Aorta (tissue), 5 donors: ENCODE data around the gene SLC28A3. TPM values are rescaled to one million over a fixed set of nuclear protein-coding genes. Genes with fewer than 3 reads are reported as not detected.

Experiments
- ATAC-seq: fragments of 200-7000 bp; cut with Tn5 transposase; one replicate; pipeline ENCODE4 v1.9.1; 2022; ENCODE audit warnings: moderate library complexity; ENCODE audit not compliant: low FRiP score
- DNase-seq, 2 donors: peaks; one replicate each; pipeline ENCODE4 v3.0.0-alpha.2; 2020
- H3K27ac ChIP-seq, 2 donors: one replicate each; pipeline ENCODE4 v1.5.1; 2013; ENCODE audit warnings: low read length in 2 of 2, mild to moderate bottlenecking in 2 of 2, moderate library complexity in 2 of 2, control low read depth in 1 of 2, inconsistent platforms in 1 of 2, low read depth in 1 of 2
- H3K27me3 ChIP-seq, 2 donors: one replicate each; pipeline ENCODE4 v1.6.1; 2013; ENCODE audit warnings: control low read depth in 1 of 2, low read length in 1 of 2, mild to moderate bottlenecking in 1 of 2, moderate library complexity in 1 of 2; ENCODE audit not compliant: insufficient read depth in 2 of 2, control insufficient read depth in 1 of 2
- H3K36me3 ChIP-seq, 2 donors: one replicate each; pipeline ENCODE4 v1.6.1; 2013; ENCODE audit warnings: control low read depth in 1 of 2, low read length in 1 of 2, mild to moderate bottlenecking in 1 of 2; ENCODE audit not compliant: insufficient read depth in 2 of 2, control insufficient read depth in 1 of 2
- H3K4me1 ChIP-seq, 2 donors: one replicate each; pipeline ENCODE4 v1.6.1; 2013; ENCODE audit warnings: low read length in 2 of 2, control low read depth in 1 of 2, mild to moderate bottlenecking in 1 of 2, moderate library complexity in 1 of 2; ENCODE audit not compliant: insufficient read depth in 2 of 2, control insufficient read depth in 1 of 2
- H3K4me3 ChIP-seq, 2 donors: one replicate each; pipeline ENCODE4 v1.5.1; 2013; ENCODE audit warnings: low read length in 2 of 2, control low read depth in 1 of 2, mild to moderate bottlenecking in 1 of 2
- H3K9me3 ChIP-seq: one replicate; pipeline ENCODE4 v1.6.1; 2013; ENCODE audit warnings: mild to moderate bottlenecking, low read length; ENCODE audit not compliant: control insufficient read depth
- WGBS, 2 donors: extraction: QIAGEN DNeasy Blood & Tissue Kit; methylation state at CpG; one replicate each; pipeline ENCODE4 v1.1.7; 2013; 5-methylcytosine and 5-hydroxymethylcytosine counted together
- intact Hi-C, 2 donors: fragments of 100-400 bp; cut with DNase I; formaldehyde crosslinking; loops; one replicate each; pipeline versions ENCODE4 v1.14.2 to v1.15.0; 2022
- polyA plus RNA-seq, 2 donors: library from polyadenylated mRNA; stranded (reverse); fragments of 200-250 nt; gene quantifications; one replicate each; pipeline ENCODE4 v1.2.3, GENCODE V29; 2013
- total RNA-seq, 2 donors: library from RNA; stranded (reverse); fragmentation: NEBNext Ultra II Directional; extraction: Animal tissue kit (Norgen Biotek cat#: 25700); gene quantifications; one replicate each; pipeline ENCODE4 v1.2.1, GENCODE V29; 2021
- donor health status: healthy with polysubstance abuse.
- donor health status: Bipolar disorder and iron deficiency.
- donor health status: DM: no; HTN: no; CAD: no.
- donor health status: DM: no; HTN: no; CAD: no.
- donor health status: DM: yes; HTN: yes; CAD: no.

SLC28A3 gene
- total and polyA plus RNA-seq, 4 donors, result 0.10 to 0.39 TPM; not detected in 2

- peak; percentile 41 for ATAC-seq
- Histone ChIP-seq H3K4me1 (no peaks in the 10 kb centered on the region), H3K27ac (no peak overlapping the region), H3K4me3 (no peak overlapping the region), H3K9me3 (no peaks in the 10 kb centered on the region), H3K36me3 (no peaks in the 10 kb centered on the region), H3K27me3 (peaks cover 0 to 1% of the 10 kb centered on the region in 2 donors)
- no peak for DNase-seq
- intact Hi-C loops, result no loop called here
- 48 to 57% methylated on average over 6 of the region's 6 CpGs for WGBS, 2 donors
Observed at GRCh38 chr9:84230355-84231145, 110.0 kb downstream of the SLC28A3 start.

- Histone ChIP-seq H3K9me3 (no peaks in the 10 kb centered on the region), H3K4me3 (no peak overlapping the region), H3K27ac (no peak overlapping the region), H3K4me1 (no peaks in the 10 kb centered on the region), H3K27me3 (peaks cover 0 to 1% of the 10 kb centered on the region in 2 donors), H3K36me3 (no peaks in the 10 kb centered on the region)
- 90 to 92% methylated on average over 4 of the region's 4 CpGs for WGBS, 2 donors
- intact Hi-C loops, result no loop called here
- ATAC-seq (no peak), DNase-seq (no peak)
Observed at GRCh38 chr9:84229191-84229590, 111.4 kb downstream of the SLC28A3 start.

GRCh38 chr9:84228130-84228720, 112.3 kb downstream of the SLC28A3 start:
- DNase-seq, result no peak
- H3K36me3 ChIP-seq, result no peaks in the 10 kb centered on the region
- no peak overlapping the region for H3K27ac ChIP-seq
- WGBS, 2 donors, result 30 to 40% methylated on average over 5 of the region's 5 CpGs
- no peak for ATAC-seq
- peaks cover under 1% of the 10 kb centered on the region for H3K9me3 ChIP-seq
- H3K4me3 ChIP-seq, result no peak overlapping the region
- intact Hi-C loops, result no loop called here
- no peaks in the 10 kb centered on the region for H3K4me1 ChIP-seq
- H3K27me3 ChIP-seq, result peaks cover 0 to 1% of the 10 kb centered on the region in 2 donors

DNA sequence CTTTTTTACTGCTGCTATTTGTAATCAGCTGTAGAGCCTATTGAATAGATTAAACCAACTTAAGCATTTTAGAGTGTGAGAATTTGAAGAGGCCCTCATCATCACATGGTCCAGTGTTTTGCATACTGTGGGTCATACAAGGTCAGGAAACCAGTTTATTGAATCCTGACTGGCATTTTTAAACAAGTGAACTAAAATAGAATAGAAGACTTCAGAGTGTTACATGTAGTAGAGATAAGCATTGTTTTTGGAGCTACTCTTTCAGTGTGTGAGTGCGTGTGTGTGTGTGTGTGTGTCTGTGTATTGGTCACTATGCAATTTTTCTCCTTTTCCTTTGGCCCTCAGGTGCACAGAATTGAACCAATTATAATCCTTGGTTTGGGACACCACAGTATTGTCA, 114.4 kb downstream of the SLC28A3 start:
- Histone ChIP-seq H3K27ac (no peak overlapping the region), H3K9me3 (peaks cover 1% of the 10 kb centered on the region), H3K4me3 (no peak overlapping the region), H3K4me1 (no peaks in the 10 kb centered on the region), H3K27me3 (peaks cover 0 to 1% of the 10 kb centered on the region in 2 donors), H3K36me3 (no peaks in the 10 kb centered on the region)
- DNase-seq (no peak), ATAC-seq (no peak)
- WGBS, 2 donors, result 59 to 70% methylated on average over 1 of the region's 1 CpG
- intact Hi-C loops, result no loop called here
